K562 (cell line): Measurements from ENCODE around the gene GARNL3. TPM values are rescaled to one million over a fixed set of nuclear protein-coding genes. Genes with fewer than 3 reads are reported as not detected.

Source experiments
- ATAC-seq: fragments of 200-7000 bp; cut with Tn5 transposase; 3 replicates; pipeline ENCODE4 v1.9.1; 2020; ENCODE audit warnings: moderate library complexity
- BruUV-seq: library from RNA; stranded (reverse); fragments of 400-500 nt; replicated peaks from 2 replicates; lab custom pipeline; 2021; lab: Mats Ljungman, UMichigan
- CTCF ChIA-PET: fragments of 300-600 bp; formaldehyde crosslinking; extraction: SDS; loops from one replicate; lab custom pipeline; 2021; ENCODE audit warnings: low intra/inter-chr PET ratio; lab: Yijun Ruan, JAX
- POLR2A ChIA-PET: fragments of 300-600, 350-650 bp; sonication (Branson Sonifier 250); formaldehyde crosslinking; extraction: SDS; loops from one replicate; lab custom pipeline; 2021; ENCODE audit warnings: antibody characterized with exemption, inconsistent platforms; lab: Yijun Ruan, JAX
- DNase-seq, 4 experiments: peaks; one replicate each; pipeline versions ENCODE4 v3.0.0 to v3.0.0-alpha.2; 2011 to 2018; ENCODE audit warnings: low spot score in 3 of 4, mixed read lengths in 3 of 4; ENCODE audit errors: extremely low read depth in 1 of 4
- FAIRE-seq: peaks from 2 replicates; lab custom pipeline; 2011; peaks lifted over from hg19 to GRCh38; lab: Jason Lieb, UNC
- H2AFZ ChIP-seq: 2 replicates; pipeline ENCODE4 v1.6.0; 2011; ENCODE audit warnings: low read depth, low read length, control low read depth, inconsistent platforms
- H3K27ac ChIP-seq: fragments of 200-600 bp; 3 replicates; pipeline ENCODE4 v1.8.0; 2011; ENCODE audit warnings: low read depth, mild to moderate bottlenecking, control low read depth, inconsistent platforms, low read length, moderate library complexity, mixed read lengths; ENCODE audit errors: extremely low read depth
- H3K27me3 ChIP-seq, 2 experiments: fragments of 300-600 bp in 1 of 2; 2 replicates in 1 of 2; 3 replicates in 1 of 2; pipeline versions ENCODE4 v1.6.0 to v1.8.0; 2011; ENCODE audit warnings: inconsistent platforms in 2 of 2, low read length in 2 of 2, mild to moderate bottlenecking in 1 of 2, mixed read lengths in 1 of 2, moderate library complexity in 1 of 2; ENCODE audit not compliant: control insufficient read depth in 2 of 2, insufficient read depth in 2 of 2
- H3K36me3 ChIP-seq: fragments of 300-600 bp; 3 replicates; pipeline ENCODE4 v1.8.0; 2011; ENCODE audit warnings: mild to moderate bottlenecking, low read length, inconsistent platforms; ENCODE audit not compliant: control insufficient read depth, insufficient read depth
- H3K4me1 ChIP-seq, 2 experiments: fragments of 200-600 bp in 1 of 2; replicated peaks in 1 of 2; 2 replicates in 1 of 2; 3 replicates in 1 of 2; pipeline versions ENCODE4 v1.5.1 to v1.8.0; 2011; ENCODE audit warnings: inconsistent platforms in 2 of 2, low read length in 2 of 2, mild to moderate bottlenecking in 1 of 2, mixed read lengths in 1 of 2, moderate library complexity in 1 of 2; ENCODE audit not compliant: control insufficient read depth in 2 of 2, insufficient read depth in 2 of 2
- H3K4me2 ChIP-seq: 2 replicates; pipeline ENCODE4 v1.6.1; 2011; ENCODE audit warnings: low read length, control low read depth, inconsistent platforms, mixed read lengths; ENCODE audit not compliant: insufficient read depth
- H3K4me3 ChIP-seq: fragments of 200-600 bp; sonication (generic), shearing (Covaris generic); 2 replicates; pipeline ENCODE4 v1.5.1; 2016; ENCODE audit warnings: control low read depth, inconsistent platforms
- H3K79me2 ChIP-seq: fragments of 200-600 bp; 3 replicates; pipeline ENCODE4 v1.8.0; 2011; ENCODE audit warnings: low read length, inconsistent platforms; ENCODE audit not compliant: control insufficient read depth, insufficient read depth
- H3K9ac ChIP-seq, 2 experiments: 2 replicates each; pipeline versions ENCODE4 v1.6.0 to v1.6.1; 2011; ENCODE audit warnings: low read depth in 2 of 2, low read length in 2 of 2, control low read depth in 1 of 2, inconsistent platforms in 1 of 2, mild to moderate bottlenecking in 1 of 2, mixed read lengths in 1 of 2; ENCODE audit not compliant: insufficient read depth in 1 of 2
- H3K9me1 ChIP-seq: one replicate; pipeline ENCODE4 v1.6.0; 2011; ENCODE audit warnings: inconsistent platforms, mild to moderate bottlenecking, low read length, moderate library complexity; ENCODE audit not compliant: control insufficient read depth, insufficient read depth
- H3K9me3 ChIP-seq: replicated peaks from 2 replicates; pipeline ENCODE4 v1.5.1; 2011; ENCODE audit warnings: low read depth, low read length, inconsistent platforms; ENCODE audit not compliant: control insufficient read depth, insufficient read depth
- H4K20me1 ChIP-seq: replicated peaks from 2 replicates; pipeline ENCODE4 v1.6.1; 2011; ENCODE audit warnings: low read length, inconsistent platforms, mixed read lengths; ENCODE audit not compliant: control insufficient read depth, insufficient read depth
- ESRRA ChIP-seq: fragments of 450-650 bp; IDR thresholded peaks from 2 replicates; pipeline ENCODE4 v1.6.1; 2014; ENCODE audit warnings: low read depth, mild to moderate bottlenecking, moderate library complexity, borderline replicate concordance
- FOSL1 ChIP-seq: fragments of 200-800 bp; sonication (Bioruptor generic); conservative IDR thresholded peaks from 2 replicates; pipeline ENCODE4 v1.6.1; 2016; ENCODE audit warnings: missing genetic modification characterization, missing compliant biosample characterization
- ILK ChIP-seq: fragments of 450-650 bp; IDR thresholded peaks from 2 replicates; pipeline ENCODE4 v1.6.1; 2016; ENCODE audit warnings: missing genetic modification characterization, low read depth, mild to moderate bottlenecking, missing compliant biosample characterization, moderate library complexity, borderline replicate concordance
- SAFB ChIP-seq: fragments of 200-400 bp; formaldehyde crosslinking; IDR thresholded peaks from 2 replicates; pipeline ENCODE4 v1.6.1; 2017; ENCODE audit warnings: low read depth, low read length, borderline replicate concordance
- SPI1 ChIP-seq: IDR thresholded peaks from 2 replicates; pipeline ENCODE4 v1.6.1; 2011; ENCODE audit warnings: low read depth, low read length, control low read depth, borderline replicate concordance
- TCF3 ChIP-seq: sonication (generic); formaldehyde crosslinking; IDR thresholded peaks from 2 replicates; pipeline ENCODE4 v1.4.0; 2020; ENCODE audit warnings: mild to moderate bottlenecking, missing genetic modification reagents
- ZKSCAN8 ChIP-seq: fragments of 200-800 bp; sonication (Bioruptor generic); IDR thresholded peaks from 2 replicates; pipeline ENCODE4 v1.6.1; 2016; ENCODE audit warnings: missing genetic modification characterization, missing compliant biosample characterization
- WGBS: fragments of 100-300 bp; shearing (Covaris generic); methylation state at CpG from one replicate; pipeline ENCODE4 v1.1.6; 2016; ENCODE audit warnings: low coverage, mixed read lengths; ENCODE audit not compliant: insufficient coverage; ENCODE audit errors: missing lambda C conversion rate; 5-methylcytosine and 5-hydroxymethylcytosine counted together
- in situ Hi-C: fragments of 300-500 bp; cut with MboI; formaldehyde crosslinking; loops from 4 replicates; pipeline ENCODE4 v1.15.0; 2018; ENCODE audit warnings: inconsistent platforms, mixed read lengths
- intact Hi-C: fragments of 100-400 bp; cut with micrococcal nuclease; formaldehyde crosslinking; loops from 2 replicates; pipeline ENCODE4 v1.14.2; 2022
- polyA plus RNA-seq, 8 experiments: library from polyadenylated mRNA; depleted of rRNA in 4 of 8; stranded (reverse) in 5 of 8; unstranded in 3 of 8; fragments of >200 nt; fragmentation: Nextera tagmentation in 2 of 8; fragmentation: Illumina TruSeq in 1 of 8; extraction: Ambion mirVana in 2 of 8; extraction: Trizol in 1 of 8; gene quantifications; 2 replicates each; pipeline versions ENCODE4 v1.2.1 to v1.2.3, GENCODE V29; 2011 to 2014; ENCODE audit warnings: inconsistent platforms in 1 of 8, missing spikeins in 1 of 8
- total RNA-seq, 7 experiments: library from RNA; depleted of rRNA in 6 of 7; stranded (reverse); fragments of >200 nt in 6 of 7; fragmentation: Illumina TruSeq in 2 of 7; extraction: Trizol in 2 of 7; gene quantifications; 2 replicates each; pipeline versions ENCODE4 v1.2.1 to v1.2.3, GENCODE V29; 2011 to 2021; ENCODE audit warnings: low replicate concordance in 1 of 7
- TF ChIP-seq, protein P1 (sequence below): fragments of 250-450 bp; sonication (Bioruptor Pico); IDR thresholded peaks from 2 replicates; pipeline ENCODE4 v1.4.0; 2020; ENCODE audit warnings: mild to moderate bottlenecking, moderate library complexity
- TF ChIP-seq, protein P2 (sequence below): fragments of 250-450 bp; sonication (Bioruptor Pico); IDR thresholded peaks from 2 replicates; pipeline ENCODE4 v1.4.0; 2020; ENCODE audit warnings: mild to moderate bottlenecking, moderate library complexity

The GARNL3 gene
- total and polyA plus RNA-seq, 9 of the 15 experiments (the other 6 are each of a cell fraction or from before 2014, with no cell fraction given): 0.35 to 2.7 (median 1.6) TPM

DNA sequence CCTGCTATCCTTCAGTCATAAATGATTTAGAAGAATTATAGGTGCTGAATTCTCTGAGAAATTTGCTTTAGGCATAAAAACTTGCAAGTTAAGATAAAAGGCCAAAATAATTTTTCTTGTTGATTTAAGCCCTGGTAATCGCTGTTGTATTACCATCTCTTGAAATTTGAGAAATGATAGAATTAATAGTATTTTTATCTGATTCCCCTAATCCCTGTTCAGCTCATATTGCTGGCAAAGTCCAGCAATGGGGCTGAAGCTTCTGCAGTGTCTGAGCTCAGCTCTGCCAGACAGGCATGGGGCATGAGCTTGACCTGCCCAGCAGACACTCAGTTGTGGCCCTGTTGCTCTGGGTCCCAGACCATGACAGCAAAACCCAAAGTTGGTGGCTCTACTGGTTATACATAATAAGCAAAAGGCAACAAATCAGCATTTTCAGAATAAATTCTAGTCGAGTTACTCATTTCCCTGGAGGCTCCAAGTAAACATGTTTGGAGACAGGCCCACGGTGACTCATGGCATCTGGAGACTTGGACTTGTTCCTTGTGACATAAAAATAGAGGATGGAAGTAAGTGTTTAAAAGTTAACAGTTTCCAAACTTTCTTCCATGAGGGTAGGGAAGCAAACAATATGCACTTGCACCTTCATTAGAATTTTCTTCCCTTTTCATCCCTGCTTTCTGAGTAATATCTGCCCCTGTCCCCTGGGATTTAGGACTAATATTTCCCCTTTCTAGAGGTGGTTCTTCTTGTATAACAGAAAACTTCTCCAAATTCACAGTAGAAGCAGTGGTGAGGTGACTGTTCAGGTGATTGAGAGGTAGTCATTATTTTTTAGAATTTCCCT lies 72.2 kb downstream of the GARNL3 start:
- no peaks in the 10 kb centered on the region for H3K36me3 ChIP-seq
- H2AFZ ChIP-seq: no peak overlapping the region
- no peaks in the 10 kb centered on the region for H4K20me1 ChIP-seq
- H3K27ac ChIP-seq: no peak overlapping the region
- H3K4me1 ChIP-seq: peaks cover 0 to 6% of the 10 kb centered on the region in 2 experiments; a peak in 2 of 5 replicates
- POLR2A ChIA-PET: interaction anchor here (0.6 to 1.2 kb wide), 2 partner anchors 25 to 448 kb away, joined by 3 read pairs; no protein-coding TSS in a partner anchor
- BruUV-seq: no TSS peak
- FAIRE-seq (no peak), DNase-seq (no peak), ATAC-seq (no peak)
- CTCF ChIA-PET: no interaction called here
- no peaks in the 10 kb centered on the region for H3K79me2 ChIP-seq
- intact Hi-C loops (no loop called here), in situ Hi-C loops (no loop called here)
- H3K9me3 ChIP-seq: 0 out of 2 replicates have a peak, but pooled peaks cover 2% of the 10 kb centered on the region
- no peak overlapping the region for H3K4me3 ChIP-seq
- H3K27me3 ChIP-seq: peaks cover 4 to 21% of the 10 kb centered on the region in 2 experiments
- 0% methylated on average over 3 of the region's 3 CpGs for WGBS
- H3K9me1 ChIP-seq: no peaks in the 10 kb centered on the region
- no peak overlapping the region for H3K4me2 ChIP-seq
- H3K9ac ChIP-seq: no peak overlapping the region
- peak; percentile 68 for TF ChIP-seq FOSL1
- no peak for TF ChIP-seq SPI1

DNA sequence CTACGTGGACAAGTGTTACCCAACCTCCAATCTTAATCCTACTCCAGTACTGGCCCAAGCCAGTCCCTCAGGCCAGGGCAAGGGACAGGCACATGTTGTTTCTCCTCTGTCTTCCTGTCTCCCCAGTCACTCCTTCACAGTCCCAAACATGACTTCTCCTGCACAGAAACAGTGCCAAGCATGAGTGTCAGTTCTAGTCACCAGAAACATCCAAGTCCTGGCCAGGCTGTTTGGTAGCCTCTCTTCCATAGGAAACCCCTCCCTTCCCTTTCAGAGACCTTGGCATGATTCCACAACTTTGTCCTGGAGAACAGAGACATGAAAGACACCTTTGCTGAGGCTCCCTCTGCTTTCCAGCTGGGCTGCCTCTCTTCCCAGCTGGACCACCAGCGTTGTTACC lies 76.1 kb downstream of the GARNL3 start:
- 6% methylated on average over 2 of the region's 2 CpGs for WGBS
- Histone ChIP-seq H3K4me2 (no peak overlapping the region), H3K9ac (no peak overlapping the region), H3K79me2 (no peaks in the 10 kb centered on the region), H2AFZ (no peak overlapping the region), H3K36me3 (no peaks in the 10 kb centered on the region), H3K9me3 (0 out of 2 replicates have a peak, but pooled peaks cover 2% of the 10 kb centered on the region), H3K9me1 (no peaks in the 10 kb centered on the region), H3K27me3 (peaks cover 14 to 49% of the 10 kb centered on the region in 2 experiments), H3K4me3 (no peak overlapping the region), H3K27ac (no peak overlapping the region), H4K20me1 (peaks cover 4% of the 10 kb centered on the region; the same call in 1 of the 2 replicates), H3K4me1 (no peaks in the 10 kb centered on the region; a peak in 1 of 5 replicates)
- in situ Hi-C loops: no loop called here
- ATAC-seq (no peak), FAIRE-seq (no peak), DNase-seq (no peak)
- CTCF ChIA-PET: no interaction called here
- POLR2A ChIA-PET: interaction anchor here (0.6 kb wide), 1 partner anchor 11 kb away, joined by 3 read pairs; no protein-coding TSS in a partner anchor
- intact Hi-C loops: no loop called here
- no TSS peak for BruUV-seq
- TF ChIP-seq, protein P1, sequence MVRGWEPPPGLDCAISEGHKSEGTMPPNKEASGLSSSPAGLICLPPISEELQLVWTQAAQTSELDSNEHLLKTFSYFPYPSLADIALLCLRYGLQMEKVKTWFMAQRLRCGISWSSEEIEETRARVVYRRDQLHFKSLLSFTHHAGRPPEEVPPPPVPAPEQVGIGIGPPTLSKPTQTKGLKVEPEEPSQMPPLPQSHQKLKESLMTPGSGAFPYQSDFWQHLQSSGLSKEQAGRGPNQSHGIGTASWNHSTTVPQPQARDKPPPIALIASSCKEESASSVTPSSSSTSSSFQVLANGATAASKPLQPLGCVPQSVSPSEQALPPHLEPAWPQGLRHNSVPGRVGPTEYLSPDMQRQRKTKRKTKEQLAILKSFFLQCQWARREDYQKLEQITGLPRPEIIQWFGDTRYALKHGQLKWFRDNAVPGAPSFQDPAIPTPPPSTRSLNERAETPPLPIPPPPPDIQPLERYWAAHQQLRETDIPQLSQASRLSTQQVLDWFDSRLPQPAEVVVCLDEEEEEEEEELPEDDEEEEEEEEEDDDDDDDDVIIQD: no peak
- TF ChIP-seq ESRRA (no peak), SAFB (no peak), ZKSCAN8 (CRISPR knock-in tag) (no peak), TCF3 (CRISPR knock-in tag) (no peak), ILK (tag) (no peak)
- TF ChIP-seq, protein P2, sequence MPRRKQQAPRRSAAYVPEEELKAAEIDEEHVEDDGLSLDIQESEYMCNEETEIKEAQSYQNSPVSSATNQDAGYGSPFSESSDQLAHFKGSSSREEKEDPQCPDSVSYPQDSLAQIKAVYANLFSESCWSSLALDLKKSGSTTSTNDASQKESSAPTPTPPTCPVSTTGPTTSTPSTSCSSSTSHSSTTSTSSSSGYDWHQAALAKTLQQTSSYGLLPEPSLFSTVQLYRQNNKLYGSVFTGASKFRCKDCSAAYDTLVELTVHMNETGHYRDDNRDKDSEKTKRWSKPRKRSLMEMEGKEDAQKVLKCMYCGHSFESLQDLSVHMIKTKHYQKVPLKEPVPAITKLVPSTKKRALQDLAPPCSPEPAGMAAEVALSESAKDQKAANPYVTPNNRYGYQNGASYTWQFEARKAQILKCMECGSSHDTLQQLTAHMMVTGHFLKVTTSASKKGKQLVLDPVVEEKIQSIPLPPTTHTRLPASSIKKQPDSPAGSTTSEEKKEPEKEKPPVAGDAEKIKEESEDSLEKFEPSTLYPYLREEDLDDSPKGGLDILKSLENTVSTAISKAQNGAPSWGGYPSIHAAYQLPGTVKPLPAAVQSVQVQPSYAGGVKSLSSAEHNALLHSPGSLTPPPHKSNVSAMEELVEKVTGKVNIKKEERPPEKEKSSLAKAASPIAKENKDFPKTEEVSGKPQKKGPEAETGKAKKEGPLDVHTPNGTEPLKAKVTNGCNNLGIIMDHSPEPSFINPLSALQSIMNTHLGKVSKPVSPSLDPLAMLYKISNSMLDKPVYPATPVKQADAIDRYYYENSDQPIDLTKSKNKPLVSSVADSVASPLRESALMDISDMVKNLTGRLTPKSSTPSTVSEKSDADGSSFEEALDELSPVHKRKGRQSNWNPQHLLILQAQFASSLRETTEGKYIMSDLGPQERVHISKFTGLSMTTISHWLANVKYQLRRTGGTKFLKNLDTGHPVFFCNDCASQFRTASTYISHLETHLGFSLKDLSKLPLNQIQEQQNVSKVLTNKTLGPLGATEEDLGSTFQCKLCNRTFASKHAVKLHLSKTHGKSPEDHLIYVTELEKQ (CRISPR knock-in tag): no peak
